Measurements from ENCODE around the gene CENPW. TPM values are rescaled to one million over a fixed set of nuclear protein-coding genes. Genes with fewer than 3 reads are reported as not detected.

The CENPW gene
- total and polyA plus RNA-seq, 2 experiments from 2014 or later = 16.5 to 303 TPM

GRCh38 chr6:126337323-126337722, 2.6 kb upstream of the CENPW start:
- Histone ChIP-seq H4K20me1 (replicated peaks; ENCODE audit: insufficient read depth) (no peaks in the 10 kb centered on the region), H3F3A (replicated peaks; ENCODE audit: low read depth) (peaks cover 4% of the 10 kb centered on the region; the same call in 1 of the 2 replicates), H3K27ac (ENCODE audit: low read depth) (no peak overlapping the region), H3K4me1 (ENCODE audit: insufficient read depth) (peaks cover 22% of the 10 kb centered on the region), H3K79me2 (replicated peaks; ENCODE audit: insufficient read depth) (peaks cover 19% of the 10 kb centered on the region), H3K9me2 (ENCODE audit: insufficient read depth) (no peaks in the 10 kb centered on the region), H3K27me3 (ENCODE audit: insufficient read depth) (no peaks in the 10 kb centered on the region), H3K36me3 (ENCODE audit: insufficient read depth) (no peaks in the 10 kb centered on the region), H2AFZ (no peak overlapping the region), H3K4me3 (no peak overlapping the region), H3K4me2 (no peak overlapping the region)
- H3K9me3 Mint-ChIP-seq = no peaks in the 10 kb centered on the region
- TF ChIP-seq CREB1 (CRISPR knock-in tag; IDR thresholded peaks at IDR 0.05; ENCODE audit: low read depth) = no peak
- TF ChIP-seq POLR2AphosphoS5 (IDR thresholded peaks at IDR 0.05; ENCODE audit: low read depth) = no peak
- no peak for TF ChIP-seq CTCF (conservative IDR thresholded peaks at IDR 0.05; ENCODE audit: low read depth in 2 of 2)
- TF ChIP-seq ZNF331 (CRISPR knock-in tag; IDR thresholded peaks at IDR 0.05; ENCODE audit: low read depth) = no peak
- TF ChIP-seq ZNF462 (CRISPR knock-in tag; IDR thresholded peaks at IDR 0.05) = no peak
- no peak for TF ChIP-seq NANOG (IDR thresholded peaks at IDR 0.05; ENCODE audit: borderline replicate concordance)
- TF ChIP-seq REST (IDR thresholded peaks at IDR 0.05; ENCODE audit: unreplicated experiment) = no peak
- TF ChIP-seq ZNF114 (CRISPR knock-in tag; IDR thresholded peaks at IDR 0.05) = no peak
- TF ChIP-seq JUNB (IDR thresholded peaks at IDR 0.05; ENCODE audit: unreplicated experiment) = no peak
- TF ChIP-seq EZH2phosphoT487 (IDR thresholded peaks at IDR 0.05; ENCODE audit: unreplicated experiment) = no peak
- TF ChIP-seq STAT1 (IDR thresholded peaks at IDR 0.05; ENCODE audit: unreplicated experiment) = no peak
- TF ChIP-seq ETS1 (IDR thresholded peaks at IDR 0.05) = no peak
- no peak for TF ChIP-seq EZH2 (IDR thresholded peaks at IDR 0.05; ENCODE audit: low read depth, unreplicated experiment)
- ATAC-seq = no peak
- H3K4me3 Mint-ChIP-seq = no peak overlapping the region
- DNase-seq (ENCODE audit: low spot score) = no peak
- no peaks in the 10 kb centered on the region for H3K36me3 Mint-ChIP-seq (ENCODE audit: low read depth)
- H3K27ac Mint-ChIP-seq = no peak overlapping the region
- peaks cover 13% of the 10 kb centered on the region for H3K4me1 Mint-ChIP-seq
- H3K27me3 Mint-ChIP-seq (ENCODE audit: insufficient read depth, low read depth, poor library complexity) = no peaks in the 10 kb centered on the region
